Activated CD4-positive, CD25-positive, alpha-beta regulatory T cell treated with anti-CD3 and anti-CD28 coated beads, Interleukin-2, amount 50 U/mL, for 72 hours (primary cell): ENCODE results near the gene EIPR1.
"Not testable (repeated sequence)": the region's sequence is repeated elsewhere in the genome, so short reads cannot be mapped to it uniquely, and the experiment has no call there.

Experiments used
- DNase-seq: peaks from one replicate; pipeline ENCODE4 v3.0.0; 2021

EIPR1 gene

GRCh38 chr2:3301001-3301400 is 76.6 kb downstream of the EIPR1 start:
- DNase-seq, result no peak

GRCh38 chr2:3300224-3300995 is 77.2 kb downstream of the EIPR1 start:
- no peak for DNase-seq

DNA sequence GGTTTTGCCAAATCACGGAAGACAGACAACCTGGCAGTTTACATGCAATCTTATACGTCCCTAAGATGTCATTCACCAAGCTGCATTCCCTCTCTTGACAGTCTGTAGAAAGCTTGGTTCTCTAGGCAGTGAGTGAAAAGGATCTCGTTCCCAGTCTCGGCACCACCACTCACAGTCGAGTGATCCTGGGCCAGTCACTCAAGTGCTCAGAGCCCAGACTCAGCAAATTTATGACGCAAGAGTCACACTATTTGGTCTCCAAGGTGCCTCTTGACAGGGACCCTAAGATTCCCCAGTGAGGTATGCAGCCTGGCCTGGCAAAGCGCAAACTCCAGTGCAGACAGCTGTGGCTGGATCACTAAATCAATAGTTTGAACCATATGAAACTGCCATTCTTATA is 77.9 kb downstream of the EIPR1 start:
- no peak for DNase-seq

DNA sequence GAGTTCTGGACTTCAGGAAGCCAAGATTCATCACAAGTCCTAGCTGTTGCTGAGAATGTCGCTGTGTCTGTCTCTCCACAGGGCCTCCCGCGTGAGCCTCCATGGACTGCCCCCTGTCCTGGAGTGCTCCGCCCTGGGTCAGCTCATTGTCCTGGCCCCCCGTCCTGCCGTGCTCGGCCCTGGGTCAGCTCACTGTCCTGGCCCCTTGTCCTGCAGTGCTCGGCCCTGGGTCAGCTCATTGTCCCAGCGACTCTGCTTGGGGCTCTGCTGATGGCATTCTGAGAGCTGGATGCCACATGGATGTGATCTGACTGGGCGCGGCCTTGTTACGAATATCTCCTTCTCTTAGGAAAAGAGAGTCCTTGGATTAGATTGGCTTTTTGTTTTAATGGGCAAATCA is 78.5 kb downstream of the EIPR1 start:
- no peak for DNase-seq

GRCh38 chr2:3298191-3298590 is 79.4 kb downstream of the EIPR1 start:
- DNase-seq, result no peak

GRCh38 chr2:3297523-3297922 is 80.1 kb downstream of the EIPR1 start:
- DNase-seq, result no peak

DNA sequence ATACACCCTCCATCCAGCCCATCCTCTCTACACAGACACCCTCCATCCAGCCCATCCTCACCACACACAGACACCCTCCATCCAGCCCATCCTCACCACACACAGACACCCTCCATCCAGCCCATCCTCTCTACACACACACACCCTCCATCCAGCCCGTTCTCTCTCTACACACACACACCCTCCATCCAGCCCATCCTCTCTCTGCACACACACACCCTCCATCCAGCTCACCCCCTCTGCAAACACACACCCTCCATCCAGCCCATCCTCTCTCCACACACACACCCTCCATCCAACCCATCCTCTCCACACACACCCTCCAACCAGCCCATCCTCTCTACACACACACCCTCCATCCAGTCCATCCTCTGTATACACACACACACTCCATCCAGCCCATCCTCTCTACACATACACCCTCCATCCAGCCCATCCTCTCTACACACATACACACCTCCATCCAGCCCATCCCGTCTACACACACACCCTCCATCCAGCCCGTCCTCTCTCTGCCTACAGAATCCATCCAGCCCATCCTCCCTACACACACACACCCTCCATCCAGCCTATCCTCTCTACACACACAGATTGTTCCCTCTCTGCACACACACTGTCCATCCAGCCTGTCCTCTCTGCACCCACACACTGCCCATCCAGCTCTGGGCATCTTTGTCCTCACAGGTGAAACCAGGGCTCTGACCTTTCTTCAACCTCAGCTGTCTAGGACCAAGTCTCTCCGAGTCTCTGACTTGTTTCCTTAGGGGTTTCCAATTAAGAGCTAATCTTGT is 81.2 kb downstream of the EIPR1 start:
- no peak for DNase-seq

DNA sequence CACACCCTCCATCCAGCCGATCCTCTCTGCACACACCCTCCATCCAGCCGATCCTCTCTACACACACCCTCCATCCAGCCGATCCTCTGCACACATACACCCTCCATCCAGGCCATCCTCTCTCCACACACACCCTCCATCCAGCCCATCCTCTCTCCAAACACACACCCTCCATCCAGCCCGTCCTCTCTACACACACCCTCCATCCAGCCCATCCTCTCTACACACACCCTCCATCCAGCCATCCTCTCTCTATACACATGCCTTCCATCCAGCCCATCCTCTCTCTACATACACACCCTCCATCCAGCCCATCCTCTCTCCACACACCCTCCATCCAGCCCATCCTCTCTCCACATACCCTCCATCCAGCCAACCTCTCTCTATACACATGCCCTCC is 83.1 kb downstream of the EIPR1 start:
- DNase-seq, result no peak

DNA sequence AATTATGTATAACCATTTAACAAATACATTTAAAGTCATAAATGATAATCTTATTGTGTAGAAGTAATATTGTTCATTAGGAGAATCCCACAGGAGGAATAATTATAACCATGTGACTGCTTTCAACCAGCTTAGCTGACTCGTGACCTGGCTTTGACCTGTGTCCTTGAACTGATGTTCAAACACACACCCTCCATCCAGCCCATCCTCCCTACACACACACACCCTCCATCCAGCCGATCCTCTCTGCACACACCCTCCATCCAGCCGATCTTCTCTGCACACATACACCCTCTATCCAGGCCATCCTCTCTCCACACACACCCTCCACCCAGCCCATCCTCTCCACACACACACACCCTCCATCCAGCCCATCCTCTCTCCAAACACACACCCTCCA is 83.5 kb downstream of the EIPR1 start:
- no peak for DNase-seq

GRCh38 chr2:3293221-3293620 is 84.4 kb downstream of the EIPR1 start:
- DNase-seq, result no peak

GRCh38 chr2:3292416-3292815 is 85.2 kb downstream of the EIPR1 start:
- DNase-seq, result no peak

- DNase-seq, result no peak
These were observed 85.9 kb downstream of the EIPR1 start for GRCh38 chr2:3291750-3292149.

DNA sequence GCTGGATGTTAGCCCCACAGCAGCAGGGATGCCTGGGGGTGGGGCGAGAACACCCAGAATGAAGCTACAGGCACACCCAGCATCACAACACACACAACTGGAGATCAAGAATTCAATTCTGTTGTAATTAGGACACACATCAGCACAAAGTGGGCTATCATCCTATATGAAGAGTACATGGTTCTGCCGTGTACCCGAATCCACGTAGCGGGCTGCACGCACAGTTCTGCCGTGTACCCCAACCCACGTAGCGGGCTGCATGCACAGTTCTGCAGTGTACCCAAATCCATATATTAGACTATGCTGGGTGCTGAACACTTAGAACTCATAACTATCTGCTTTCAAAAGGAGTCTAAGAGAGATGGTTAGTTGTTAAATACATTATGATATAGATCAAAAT is 86.5 kb downstream of the EIPR1 start:
- DNase-seq, result no peak

GRCh38 chr2:3290655-3291054 is 87.0 kb downstream of the EIPR1 start:
- no peak for DNase-seq

DNA sequence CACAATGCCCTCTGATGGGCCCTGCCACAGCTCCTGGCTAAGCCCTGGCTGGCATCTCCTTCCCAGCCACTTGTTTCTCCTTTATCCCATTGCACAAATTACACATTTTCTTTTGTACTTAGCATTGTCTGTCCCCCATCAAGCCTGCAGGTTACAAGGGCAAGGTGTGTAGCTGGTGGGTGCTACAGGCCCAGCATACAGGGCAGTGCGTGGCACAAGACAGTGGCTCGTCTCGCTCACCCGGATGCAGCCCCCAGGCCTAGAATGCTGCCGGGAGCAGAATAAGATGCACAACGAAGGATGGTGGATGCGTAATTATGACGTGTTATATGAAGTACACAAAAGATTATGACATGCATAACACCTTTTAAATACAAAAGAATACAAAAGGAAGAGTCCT is 87.6 kb downstream of the EIPR1 start:
- DNase-seq, result no peak

DNA sequence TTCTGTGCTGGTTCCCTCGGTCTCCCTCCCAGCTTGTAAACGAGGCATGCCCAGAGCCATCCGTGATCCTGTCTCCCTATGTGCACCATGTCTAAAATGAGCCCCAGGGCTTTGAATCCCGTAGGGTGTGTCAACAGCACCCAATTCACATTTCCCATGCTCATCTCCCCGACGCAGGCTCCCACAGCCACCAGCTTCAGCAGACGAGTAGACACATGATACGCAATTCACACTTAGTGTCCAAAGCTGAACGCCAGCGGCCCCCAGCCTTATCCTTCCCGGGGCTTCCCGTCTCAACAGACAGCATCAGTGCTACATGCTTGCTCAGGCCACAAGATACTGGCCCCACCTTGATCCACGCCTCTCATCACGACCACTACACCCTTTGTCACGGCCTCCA is 88.1 kb downstream of the EIPR1 start:
- no peak for DNase-seq

GRCh38 chr2:3289171-3289515 is 88.5 kb downstream of the EIPR1 start:
- no peak for DNase-seq

- no peak for DNase-seq
These were observed 89.0 kb downstream of the EIPR1 start for GRCh38 chr2:3288470-3289170.

GRCh38 chr2:3287896-3288295 is 89.7 kb downstream of the EIPR1 start:
- no peak for DNase-seq

GRCh38 chr2:3286646-3287036 is 91.0 kb downstream of the EIPR1 start:
- not testable (repeated sequence) for DNase-seq

DNA sequence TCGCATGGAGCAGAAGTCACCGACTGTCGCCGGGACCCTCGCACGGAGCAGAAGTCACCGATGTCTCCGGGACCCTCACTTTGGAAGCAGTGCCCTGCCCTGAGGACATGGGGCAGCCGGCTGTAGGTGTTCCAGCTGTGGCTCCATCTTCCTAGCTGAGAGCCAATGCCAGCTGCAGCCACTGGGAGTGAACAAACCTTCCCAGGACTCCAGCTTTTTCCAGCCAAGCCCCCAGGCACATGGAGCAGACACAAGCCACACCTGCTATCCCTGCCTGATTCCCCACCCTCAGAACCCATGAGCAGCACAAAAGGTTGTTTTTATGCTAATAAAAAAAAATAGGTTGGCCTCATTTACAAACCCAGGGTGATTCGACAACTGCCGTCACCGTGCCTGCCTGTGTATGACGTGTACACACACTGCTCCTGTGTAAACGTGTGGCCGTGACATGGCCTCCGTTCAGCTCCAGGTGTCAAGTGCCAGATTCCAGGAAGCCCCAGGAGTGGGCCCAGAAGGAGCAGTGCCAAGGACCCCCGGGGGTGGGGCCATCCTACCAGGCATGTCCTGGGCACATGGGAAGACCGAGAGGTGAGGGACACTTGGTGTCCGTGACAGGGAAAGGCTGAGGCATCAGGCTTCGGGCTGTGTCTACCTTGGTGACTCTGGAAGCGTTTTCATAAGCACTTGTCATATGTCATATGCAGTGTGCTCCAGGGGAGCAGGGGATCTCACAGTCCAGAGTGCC is 91.5 kb downstream of the EIPR1 start:
- no peak for DNase-seq

GRCh38 chr2:3284657-3285630 is 92.7 kb downstream of the EIPR1 start:
- DNase-seq, result no peak
